Activated CD4-positive, CD25-positive, alpha-beta regulatory T cell (primary cell): ENCODE results near the gene CPEB1.

Experiments
- DNase-seq, 4 experiments: peaks; one replicate each; lab custom pipeline; 2025; lab: John Stamatoyannopoulos, UW

CPEB1 gene

DNA sequence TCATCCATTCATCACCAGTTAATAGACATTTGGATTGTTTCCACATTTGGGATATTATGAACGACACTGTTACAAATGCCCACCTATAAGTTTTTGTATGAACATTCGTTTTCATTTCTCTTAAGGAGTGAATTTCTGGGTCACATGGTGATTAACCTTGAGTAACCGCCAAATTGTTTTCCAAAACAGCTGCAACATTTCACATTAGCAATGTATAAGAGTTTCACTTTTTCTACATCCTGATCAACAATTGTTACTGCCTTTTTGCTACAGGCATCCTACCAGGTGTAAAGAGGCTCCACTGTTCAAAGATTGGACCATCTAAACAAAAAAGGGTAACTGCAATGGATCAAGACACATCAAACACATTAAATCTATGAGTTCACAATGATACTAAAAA, 52.0 kb downstream of the CPEB1 start:
- no peak for DNase-seq

DNA sequence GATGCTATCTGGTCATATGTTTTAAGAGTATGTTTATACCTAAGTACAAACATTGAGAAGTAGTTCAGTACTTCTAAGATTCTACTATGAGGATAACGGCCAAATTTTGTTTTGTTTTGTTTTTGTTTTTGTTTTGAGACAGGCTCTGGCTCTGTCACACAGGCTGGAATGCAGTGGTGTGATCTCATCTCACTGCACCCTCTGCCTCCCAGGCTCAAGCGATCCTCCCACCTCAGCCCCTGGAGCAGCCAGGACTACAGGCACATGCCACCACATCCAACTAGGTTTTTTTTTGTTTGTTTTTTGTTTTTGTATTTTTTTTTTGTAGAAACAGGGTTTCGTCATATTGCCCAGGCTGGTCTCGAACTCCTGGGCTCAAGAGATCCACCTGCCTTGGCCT, 59.4 kb downstream of the CPEB1 start:
- no peak for DNase-seq

DNA sequence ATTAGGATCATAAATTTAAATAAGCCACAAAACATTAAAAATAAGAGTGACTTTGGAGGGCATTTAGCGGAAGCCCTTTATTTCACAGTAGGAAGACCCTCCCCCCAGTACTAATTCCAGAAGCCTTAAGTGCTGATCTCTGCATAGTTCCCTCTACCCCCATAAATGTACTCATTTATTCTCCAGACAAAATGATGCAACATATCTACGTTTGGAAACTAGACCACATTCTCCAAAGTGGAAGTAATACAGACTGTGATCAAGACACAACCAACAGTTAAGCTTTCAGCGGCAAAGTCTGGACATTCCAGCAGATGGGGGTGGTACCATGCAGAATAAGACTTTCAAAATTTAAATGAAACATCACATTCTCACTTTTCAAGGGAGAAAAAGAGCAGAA, 62.1 kb downstream of the CPEB1 start:
- DNase-seq: no peak

DNA sequence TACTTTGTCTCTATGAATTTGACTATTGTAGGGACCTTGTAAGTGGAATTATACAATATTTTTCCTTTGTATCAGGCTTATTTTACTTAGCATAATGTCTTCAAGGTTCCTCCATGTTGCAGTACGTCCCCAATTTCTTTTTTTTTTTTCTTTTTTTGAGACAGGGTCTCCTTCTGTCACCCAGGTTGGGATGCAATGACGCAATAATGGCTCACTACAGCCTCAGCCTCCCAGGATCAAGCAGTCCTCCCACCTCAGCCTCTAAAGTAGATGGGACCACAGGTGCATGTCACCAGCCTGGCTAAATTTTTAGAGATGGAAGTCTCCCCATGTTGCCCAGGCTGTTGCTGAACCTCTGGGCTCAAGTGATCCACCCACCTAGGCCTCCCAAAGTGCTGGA, 66.5 kb downstream of the CPEB1 start:
- no peak for DNase-seq

DNA sequence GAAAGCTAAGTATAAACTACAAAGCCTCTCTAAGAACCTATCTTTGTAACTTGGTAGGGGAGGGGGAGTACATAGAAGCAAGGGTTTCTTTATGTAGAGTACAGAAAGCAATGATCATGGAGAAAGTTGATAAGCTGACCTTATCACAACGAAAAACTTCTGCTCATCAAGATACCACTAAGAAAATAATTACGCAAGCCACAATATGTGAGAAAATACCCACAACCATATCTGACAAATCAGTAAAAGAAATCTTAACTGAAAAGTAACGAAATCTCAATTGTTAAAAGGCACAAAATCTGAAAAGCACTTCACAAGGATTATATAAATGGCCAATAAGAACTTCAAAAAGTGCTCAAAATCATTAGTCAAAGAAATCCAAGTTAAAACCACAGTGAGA, 71.8 kb downstream of the CPEB1 start:
- DNase-seq: no peak

- no peak for DNase-seq
These were observed 74.2 kb downstream of the CPEB1 start for GRCh38 chr15:82572986-82573385.

DNA sequence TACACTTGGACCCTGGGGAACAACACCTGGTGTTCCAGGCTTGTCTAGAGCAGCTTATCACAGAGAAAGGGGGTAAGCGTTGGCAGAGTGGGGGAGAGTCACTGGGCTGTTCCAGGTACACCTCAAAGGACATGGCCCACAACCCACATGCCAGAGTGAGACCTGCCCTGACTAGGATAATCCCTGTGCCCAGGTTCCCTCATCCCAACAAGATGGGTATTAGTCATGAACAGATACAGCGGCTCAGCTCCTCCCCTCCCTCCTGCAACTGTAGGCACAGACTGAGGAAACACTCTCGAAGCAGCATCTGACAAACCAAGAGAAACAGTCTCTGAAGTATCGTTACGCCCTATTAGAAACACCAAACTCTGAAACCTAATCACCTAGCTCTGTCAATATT, 74.9 kb downstream of the CPEB1 start:
- no peak for DNase-seq

GRCh38 chr15:82571722-82572222, 75.4 kb downstream of the CPEB1 start:
- no peak for DNase-seq

DNA sequence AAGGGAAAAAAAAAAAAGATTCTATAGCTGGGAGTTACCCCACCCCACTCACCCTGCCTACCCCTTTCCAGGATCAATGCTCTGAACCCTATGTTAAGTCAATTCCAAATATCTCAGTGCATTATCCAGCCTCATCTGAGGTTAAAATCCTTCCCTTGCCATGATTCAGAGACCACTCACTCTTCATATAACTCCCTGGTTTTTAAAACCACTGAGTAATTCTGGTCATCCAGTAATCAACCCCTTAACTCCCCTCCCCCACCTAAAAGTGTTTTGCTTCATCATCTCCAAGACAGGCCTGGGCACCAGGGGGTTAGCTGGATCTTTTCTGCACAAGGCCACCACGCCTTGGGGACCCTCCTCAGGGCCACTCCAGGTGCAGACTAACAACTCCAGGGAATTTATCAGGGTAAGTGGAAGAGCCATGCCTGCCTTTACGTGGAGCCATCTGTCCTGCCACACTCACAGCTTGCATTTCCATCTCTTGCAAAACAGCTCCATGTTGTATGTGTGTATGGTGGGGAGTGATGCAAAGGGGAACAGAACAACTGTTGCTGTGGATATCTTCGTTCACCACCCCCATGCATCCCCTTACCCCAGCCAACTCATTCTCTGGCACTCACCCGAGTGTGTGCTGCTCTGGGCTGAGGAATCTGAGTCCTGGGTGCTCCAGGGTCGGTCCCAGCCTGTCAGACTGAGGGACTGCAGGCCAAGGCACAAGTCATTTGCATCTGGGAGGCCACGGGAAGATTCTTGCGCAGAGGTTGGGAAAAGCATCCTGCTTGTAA, 76.2 kb downstream of the CPEB1 start:
- DNase-seq: no peak

- no peak for DNase-seq
These were observed 77.3 kb downstream of the CPEB1 start for GRCh38 chr15:82569834-82570233.

DNA sequence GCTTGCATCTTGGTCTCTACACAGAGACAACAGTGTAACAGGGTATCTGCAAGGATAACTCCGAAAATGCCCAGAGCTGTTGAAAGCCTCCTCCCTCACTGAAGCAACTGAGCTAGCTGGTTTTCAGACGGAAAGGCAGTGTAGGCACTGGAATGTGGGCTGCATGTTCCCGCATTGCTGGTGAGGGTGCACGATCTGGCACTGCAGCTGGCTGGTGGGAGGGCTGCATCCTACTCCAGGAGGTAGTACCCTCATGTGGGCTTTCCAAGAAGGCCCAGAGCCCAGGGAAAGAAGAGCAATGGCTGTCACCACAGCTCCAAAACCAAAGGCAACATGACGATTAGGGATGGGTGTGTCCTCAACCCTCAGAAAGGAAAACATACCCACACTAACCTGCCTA, 78.2 kb downstream of the CPEB1 start:
- DNase-seq: no peak

GRCh38 chr15:82567661-82568060, 79.5 kb downstream of the CPEB1 start:
- DNase-seq: no peak

DNA sequence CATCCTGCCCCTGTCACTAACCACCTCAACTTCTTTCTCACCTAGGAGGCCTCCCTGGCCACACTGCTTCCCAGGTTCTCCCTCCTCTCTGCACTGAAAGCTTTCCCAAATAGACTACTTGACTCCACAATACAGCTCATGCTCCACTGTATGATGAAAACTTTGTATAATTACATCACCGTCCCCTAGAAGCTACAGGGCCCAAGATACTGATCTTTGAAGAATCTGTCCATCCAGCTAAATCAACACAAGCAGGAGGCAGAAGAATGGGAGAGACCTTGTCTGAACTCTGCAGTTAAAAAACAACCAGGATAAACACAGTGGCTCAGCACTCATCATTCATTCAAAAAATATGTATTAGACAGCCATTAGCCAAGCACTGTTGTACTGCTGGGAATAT, 80.5 kb downstream of the CPEB1 start:
- no peak for DNase-seq

DNA sequence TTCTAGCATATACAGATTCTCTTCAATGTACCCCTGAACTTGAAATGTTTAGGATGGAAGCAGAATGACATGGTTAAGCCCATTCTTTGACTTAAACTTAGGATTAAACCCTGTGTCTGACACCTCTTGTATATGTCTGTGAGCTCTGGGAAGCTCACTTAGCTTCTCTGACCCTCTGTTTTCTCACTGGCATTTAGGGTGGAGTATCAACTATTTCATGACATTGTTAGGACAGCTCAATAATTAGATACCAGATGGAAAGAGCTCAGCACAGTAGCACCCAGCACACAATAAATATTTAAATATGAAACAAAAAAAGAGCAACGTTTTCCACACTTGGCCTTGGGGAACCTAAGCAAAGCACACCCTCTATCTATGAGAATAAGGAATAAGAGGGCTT, 88.7 kb downstream of the CPEB1 start:
- no peak for DNase-seq

DNA sequence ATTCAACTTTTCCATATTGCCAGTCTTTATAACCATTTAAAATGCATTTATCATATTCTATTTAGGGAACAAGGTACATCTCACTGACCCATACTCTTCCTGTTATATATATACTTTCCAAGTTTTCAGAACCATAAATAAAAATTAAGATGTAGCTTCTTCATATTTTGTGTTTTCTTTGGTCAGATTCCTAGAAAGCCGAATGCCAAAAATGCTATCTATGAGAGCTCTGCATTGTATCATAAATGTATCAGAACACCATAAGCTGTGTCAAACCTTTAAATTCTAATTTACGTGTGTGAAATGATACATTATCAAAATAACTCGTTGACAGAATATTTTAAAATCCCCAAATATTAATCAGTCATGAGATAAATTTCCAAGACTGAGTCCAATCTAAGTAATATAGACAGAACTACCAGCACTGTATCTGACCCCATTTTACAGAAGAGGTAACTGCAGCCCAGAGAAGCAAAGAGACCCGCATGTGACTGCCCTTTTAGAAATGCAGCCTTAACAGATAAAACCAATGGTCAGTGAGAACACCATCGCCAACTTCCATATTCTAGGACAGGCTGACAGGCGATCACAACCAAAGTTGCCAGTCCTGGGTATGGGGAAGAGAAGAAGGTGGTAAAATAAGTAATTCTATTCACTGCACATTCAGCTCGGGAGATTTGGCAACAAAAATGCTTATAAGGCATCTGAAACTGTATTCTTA, 90.7 kb downstream of the CPEB1 start:
- no peak for DNase-seq

DNA sequence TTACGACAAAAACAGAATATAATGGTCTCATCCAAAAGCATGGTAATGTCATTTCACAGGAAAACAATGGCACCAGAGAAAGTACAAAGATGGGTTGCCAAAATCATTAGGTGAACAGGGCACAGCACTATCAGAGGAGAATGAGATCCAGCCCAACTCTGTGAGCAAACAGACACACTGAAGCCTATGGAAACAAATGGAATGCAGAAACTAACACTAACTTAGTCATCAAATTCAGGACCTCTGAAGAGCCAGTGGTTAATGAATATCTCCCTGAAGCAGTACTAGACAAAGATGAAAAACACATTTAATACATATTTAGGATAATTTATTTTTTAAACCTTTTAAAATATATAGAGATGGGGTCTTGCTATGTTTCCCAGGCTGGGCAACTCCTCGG, 92.3 kb downstream of the CPEB1 start:
- DNase-seq: no peak

DNA sequence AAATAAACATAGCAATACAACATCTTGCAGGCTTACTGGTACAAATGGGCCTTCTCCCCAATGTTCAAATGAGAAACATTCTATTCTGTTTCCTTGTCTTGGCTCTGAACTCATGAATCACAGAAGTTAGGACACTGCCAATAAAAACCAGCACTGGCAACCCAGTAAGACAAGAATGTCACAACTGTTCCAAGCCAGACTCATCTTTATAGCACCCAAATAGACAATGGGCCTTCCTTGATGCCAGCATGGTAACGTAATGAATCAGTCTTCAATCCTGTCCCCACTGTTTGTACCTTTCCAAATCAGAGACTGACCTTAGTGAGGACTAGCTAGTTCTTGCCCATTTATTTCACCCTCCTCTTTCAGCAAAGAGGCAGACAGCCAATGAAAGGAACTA, 92.8 kb downstream of the CPEB1 start:
- DNase-seq: no peak

DNA sequence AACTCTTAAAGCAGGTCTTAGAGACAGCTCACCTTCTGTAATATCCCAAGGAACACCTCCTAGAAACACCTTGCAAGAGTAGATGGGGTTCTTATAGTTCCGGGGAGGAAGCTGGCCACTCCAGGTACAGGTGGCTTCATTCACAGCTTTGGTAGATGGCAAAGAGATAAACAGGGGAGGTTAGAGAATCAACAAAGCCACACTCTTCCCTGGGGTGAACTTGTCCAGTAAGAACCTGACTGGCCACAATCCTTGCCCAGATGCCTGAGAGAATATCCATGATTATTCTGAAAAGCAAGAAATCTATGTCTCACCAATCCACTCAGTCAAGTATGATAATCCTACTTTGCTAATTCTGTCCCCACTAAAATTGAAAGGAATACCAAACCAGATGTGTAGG, 93.3 kb downstream of the CPEB1 start:
- DNase-seq: no peak

GRCh38 chr15:82552861-82553260, 94.3 kb downstream of the CPEB1 start:
- DNase-seq: no peak

DNA sequence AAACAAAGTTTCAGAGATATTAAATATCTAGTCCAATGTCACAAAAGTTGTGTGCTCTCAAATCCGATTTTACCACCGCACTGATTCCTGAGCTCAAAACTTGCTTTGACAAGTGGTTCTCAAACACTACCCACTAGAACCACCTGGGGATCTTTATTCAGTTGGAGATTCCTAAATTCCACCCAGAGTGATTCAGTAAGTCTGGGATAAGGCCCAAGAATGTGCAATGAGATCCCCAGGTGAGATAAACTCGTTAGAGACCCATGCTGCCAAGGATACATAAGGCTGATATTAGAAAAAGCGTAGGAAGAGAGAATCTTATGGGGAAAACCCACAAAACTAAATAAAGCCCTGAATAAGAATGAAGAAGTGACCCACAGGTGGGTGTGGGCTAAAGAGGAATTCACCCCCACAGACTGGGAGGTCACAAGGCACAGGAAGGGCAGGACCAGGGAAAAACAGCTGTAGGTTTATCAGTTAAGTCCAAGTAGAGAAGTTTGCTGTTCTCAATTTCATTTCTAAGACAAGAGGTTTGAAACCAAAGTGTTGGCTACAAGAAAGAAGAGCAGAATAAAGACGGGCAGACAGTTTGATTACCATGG, 95.4 kb downstream of the CPEB1 start:
- DNase-seq: no peak

DNA sequence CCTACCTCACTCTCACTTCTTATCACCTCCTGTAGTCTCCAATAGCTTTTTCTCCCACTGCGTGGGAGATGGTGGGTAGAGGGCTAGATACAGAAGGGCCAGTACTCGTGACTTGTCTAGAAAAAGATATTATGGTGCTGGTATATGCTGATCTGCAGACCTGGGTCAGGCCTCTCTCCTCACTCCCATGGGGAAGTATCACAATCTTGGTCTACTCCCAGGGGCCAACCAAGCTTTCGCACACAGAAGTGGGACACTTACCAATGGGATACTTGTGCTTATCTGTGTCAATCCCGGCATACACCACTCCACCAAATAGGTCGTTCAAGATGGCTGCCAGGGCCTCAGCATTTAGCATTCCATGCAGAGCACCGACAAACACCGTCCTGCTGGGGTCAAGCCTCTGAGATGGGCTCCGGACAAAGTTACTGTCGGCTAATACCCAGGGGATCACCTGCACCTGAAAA, 97.9 kb downstream of the CPEB1 start:
- DNase-seq: no peak

DNA sequence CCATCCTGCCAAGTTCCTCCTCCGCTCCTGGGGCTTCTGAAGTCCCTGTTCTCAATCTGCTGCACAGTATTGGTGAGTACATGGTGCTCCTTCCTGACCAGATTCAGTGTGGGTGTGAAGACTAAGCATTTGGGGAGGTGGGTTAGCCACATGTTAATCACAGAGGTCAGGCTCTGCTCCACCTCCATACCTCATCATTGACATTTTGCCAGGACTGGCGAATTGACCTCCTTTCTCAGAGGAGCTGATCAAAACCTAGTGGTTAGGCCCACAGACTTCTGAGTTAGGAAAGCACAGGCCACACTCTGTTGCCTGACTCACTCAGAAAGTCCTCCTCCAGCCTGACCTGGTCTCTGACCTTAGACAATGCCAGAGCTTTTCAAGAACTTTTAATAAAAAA, 98.5 kb downstream of the CPEB1 start:
- DNase-seq: no peak

DNA sequence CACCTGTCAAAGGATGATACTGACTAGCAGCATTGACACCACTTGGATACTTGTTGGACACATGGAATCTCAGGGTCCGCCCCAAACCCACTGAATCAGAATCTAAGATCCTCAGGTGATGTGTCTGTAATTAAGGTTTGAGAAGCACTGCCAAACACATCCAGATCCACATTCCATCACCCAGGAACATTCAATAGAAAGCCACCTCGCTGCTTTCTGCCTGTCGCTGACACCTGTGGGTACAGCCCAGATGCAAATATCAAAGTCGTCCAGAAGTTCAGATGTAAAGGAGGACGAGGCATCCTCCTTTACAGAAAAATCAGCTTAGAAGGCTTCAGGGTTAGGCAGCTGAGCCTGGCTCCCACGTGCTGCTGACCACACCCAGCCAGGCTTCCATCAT, 101.7 kb downstream of the CPEB1 start:
- DNase-seq: no peak
